OCI-LY7 (cell line): Measurements from ENCODE around the gene MOBP. TPM values are rescaled to one million over a fixed set of nuclear protein-coding genes. Genes with fewer than 3 reads are reported as not detected.
"Not testable (repeated sequence)": the region's sequence is repeated elsewhere in the genome, so short reads cannot be mapped to it uniquely, and the experiment has no call there.

Experiments used
- BruUV-seq: library from RNA; stranded (reverse); fragments of 400-500 nt; replicated peaks from 2 replicates; lab custom pipeline; 2021; lab: Mats Ljungman, UMichigan
- CTCF ChIA-PET: fragments of 300-600 bp; sonication (Branson Sonifier 250); formaldehyde crosslinking; loops from one replicate; lab custom pipeline; 2022; ENCODE audit warnings: antibody characterized with exemption; ENCODE audit not compliant: unreplicated experiment; lab: Charles Lee
- POLR2A ChIA-PET: fragments of 300-600 bp; sonication (Branson Sonifier 250); formaldehyde crosslinking; loops from one replicate; lab custom pipeline; 2022; ENCODE audit warnings: antibody characterized with exemption; lab: Charles Lee
- DNase-seq: peaks from one replicate; pipeline ENCODE4 v3.0.0-alpha.2; 2015; ENCODE audit warnings: low spot score
- H2AFZ ChIP-seq: fragments of 200-600 bp; sonication (generic), shearing (Covaris generic); 2 replicates; pipeline ENCODE4 v1.6.1; 2014; ENCODE audit warnings: mild to moderate bottlenecking, antibody characterized with exemption, low read length, moderate library complexity
- H3K27ac ChIP-seq: fragments of 200-600 bp; sonication (generic); 2 replicates; pipeline ENCODE4 v1.5.1; 2014; ENCODE audit warnings: mixed run types, low read depth, mild to moderate bottlenecking, moderate library complexity, low read length, inconsistent platforms; ENCODE audit not compliant: poor library complexity, severe bottlenecking
- H3K36me3 ChIP-seq: fragments of 200-600 bp; sonication (generic); 2 replicates; pipeline ENCODE4 v1.6.1; 2014; ENCODE audit warnings: mild to moderate bottlenecking, antibody characterized with exemption, low read length, moderate library complexity, mixed read lengths; ENCODE audit not compliant: insufficient read depth
- H3K4me1 ChIP-seq: fragments of 200-600 bp; sonication (generic); 2 replicates; pipeline ENCODE4 v1.5.1; 2014; ENCODE audit warnings: mild to moderate bottlenecking, low read length; ENCODE audit not compliant: insufficient read depth, poor library complexity, severe bottlenecking
- H3K4me2 ChIP-seq: fragments of 200-600 bp; sonication (generic); 2 replicates; pipeline ENCODE4 v1.6.1; 2014; ENCODE audit warnings: mild to moderate bottlenecking, low read length
- H3K4me3 ChIP-seq: fragments of 200-600 bp; sonication (generic); 2 replicates; pipeline ENCODE4 v1.5.1; 2014; ENCODE audit warnings: mild to moderate bottlenecking, low read depth, low read length; ENCODE audit not compliant: poor library complexity, severe bottlenecking
- H3K79me2 ChIP-seq: fragments of 200-600 bp; sonication (generic); 2 replicates; pipeline ENCODE4 v1.6.1; 2016; ENCODE audit warnings: low read depth, mild to moderate bottlenecking, low read length, moderate library complexity, mixed read lengths; ENCODE audit not compliant: insufficient read depth
- H3K9me2 ChIP-seq: fragments of 200-600 bp; sonication (generic); 2 replicates; pipeline ENCODE4 v1.6.1; 2016; ENCODE audit warnings: mild to moderate bottlenecking, low read length, mixed read lengths; ENCODE audit not compliant: insufficient read depth
- H3K9me3 ChIP-seq: fragments of 200-600 bp; sonication (generic); 2 replicates; pipeline ENCODE4 v1.6.1; 2014; ENCODE audit warnings: mild to moderate bottlenecking, mixed run types, low read length, mixed read lengths
- H4K20me1 ChIP-seq: fragments of 200-600 bp; sonication (generic); 2 replicates; pipeline ENCODE4 v1.6.1; 2014; ENCODE audit warnings: mild to moderate bottlenecking, antibody characterized with exemption, low read length, moderate library complexity, mixed read lengths; ENCODE audit not compliant: insufficient read depth
- EZH2phosphoT487 ChIP-seq: fragments of 200-600 bp; sonication (generic); IDR thresholded peaks from 2 replicates; pipeline ENCODE4 v1.6.1; 2018; ENCODE audit warnings: low read depth, borderline replicate concordance, mild to moderate bottlenecking, mixed run types, antibody characterized with exemption, low read length, moderate library complexity, mixed read lengths
- intact Hi-C: fragments of 100-400 bp; cut with micrococcal nuclease; formaldehyde crosslinking; loops from one replicate; pipeline ENCODE4 v1.10.0; 2022; ENCODE audit not compliant: unreplicated experiment
- total RNA-seq, 2 experiments: library from RNA; depleted of rRNA in 1 of 2; stranded (reverse); fragments of >200 nt in 1 of 2; shearing (Covaris generic) in 1 of 2; gene quantifications; 2 replicates each; pipeline ENCODE4 v1.2.3, GENCODE V29; 2014 to 2022
- TF ChIP-seq, protein P1 (sequence below): fragments of 200-600 bp; sonication (generic); conservative IDR thresholded peaks from 2 replicates; pipeline ENCODE4 v1.5.1; 2014; ENCODE audit warnings: mild to moderate bottlenecking, antibody characterized with exemption, low read length, moderate library complexity, mixed read lengths

MOBP gene
- total RNA-seq, 2 experiments from 2014 or later = not detected

DNA sequence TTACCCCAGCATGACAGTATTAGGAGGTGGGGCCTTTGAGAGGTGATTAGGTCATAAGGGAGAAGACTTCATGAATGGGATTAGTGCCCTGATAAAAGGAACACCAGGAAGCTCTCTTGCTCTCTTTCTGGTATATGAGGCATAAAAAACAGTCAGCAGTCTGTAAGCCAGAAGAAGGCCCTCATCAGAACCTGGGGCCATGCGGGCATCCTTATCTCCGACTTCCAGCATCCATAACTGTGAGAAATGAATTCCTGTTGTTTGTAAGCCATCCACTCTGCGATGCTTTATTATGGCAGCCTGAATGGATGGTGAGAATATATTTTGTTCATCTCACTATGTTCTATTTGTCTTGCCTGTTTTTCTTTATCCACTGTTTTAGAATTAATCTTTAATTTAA is 17.7 kb upstream of the MOBP start:
- no peak overlapping the region for H3K27ac ChIP-seq
- H3K36me3 ChIP-seq = no peaks in the 10 kb centered on the region
- no peak overlapping the region for H3K4me3 ChIP-seq
- TF ChIP-seq, protein P1, sequence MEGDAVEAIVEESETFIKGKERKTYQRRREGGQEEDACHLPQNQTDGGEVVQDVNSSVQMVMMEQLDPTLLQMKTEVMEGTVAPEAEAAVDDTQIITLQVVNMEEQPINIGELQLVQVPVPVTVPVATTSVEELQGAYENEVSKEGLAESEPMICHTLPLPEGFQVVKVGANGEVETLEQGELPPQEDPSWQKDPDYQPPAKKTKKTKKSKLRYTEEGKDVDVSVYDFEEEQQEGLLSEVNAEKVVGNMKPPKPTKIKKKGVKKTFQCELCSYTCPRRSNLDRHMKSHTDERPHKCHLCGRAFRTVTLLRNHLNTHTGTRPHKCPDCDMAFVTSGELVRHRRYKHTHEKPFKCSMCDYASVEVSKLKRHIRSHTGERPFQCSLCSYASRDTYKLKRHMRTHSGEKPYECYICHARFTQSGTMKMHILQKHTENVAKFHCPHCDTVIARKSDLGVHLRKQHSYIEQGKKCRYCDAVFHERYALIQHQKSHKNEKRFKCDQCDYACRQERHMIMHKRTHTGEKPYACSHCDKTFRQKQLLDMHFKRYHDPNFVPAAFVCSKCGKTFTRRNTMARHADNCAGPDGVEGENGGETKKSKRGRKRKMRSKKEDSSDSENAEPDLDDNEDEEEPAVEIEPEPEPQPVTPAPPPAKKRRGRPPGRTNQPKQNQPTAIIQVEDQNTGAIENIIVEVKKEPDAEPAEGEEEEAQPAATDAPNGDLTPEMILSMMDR = no peak
- no peak for TF ChIP-seq EZH2phosphoT487
- no peaks in the 10 kb centered on the region for H3K79me2 ChIP-seq
- no peak overlapping the region for H2AFZ ChIP-seq
- no peaks in the 10 kb centered on the region for H3K4me1 ChIP-seq
- CTCF ChIA-PET = no interaction called here
- H4K20me1 ChIP-seq = no peaks in the 10 kb centered on the region
- intact Hi-C loops = no loop called here
- H3K4me2 ChIP-seq = no peak overlapping the region
- POLR2A ChIA-PET = no interaction called here
- no TSS peak for BruUV-seq
- no peaks in the 10 kb centered on the region for H3K9me2 ChIP-seq
- no peak for DNase-seq
- no peaks in the 10 kb centered on the region for H3K9me3 ChIP-seq

DNA sequence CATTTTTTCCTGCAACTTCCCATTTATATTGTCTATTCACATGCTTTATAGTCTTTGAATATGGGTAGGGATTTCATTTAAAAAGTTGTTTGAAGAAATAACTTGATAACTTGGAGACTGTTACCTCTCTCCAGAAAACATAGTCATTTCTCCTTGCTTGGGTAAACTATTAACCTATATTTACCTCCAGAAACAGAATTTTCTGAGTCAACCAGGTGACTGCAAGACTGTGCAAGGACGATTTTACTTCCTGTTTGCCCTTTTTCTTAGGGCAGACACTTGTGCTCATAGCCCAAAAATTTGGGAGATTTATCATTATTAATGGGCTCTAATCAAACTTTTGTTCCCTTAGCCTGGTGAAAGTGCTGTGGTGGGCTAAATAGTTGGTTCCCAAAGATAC is 14.3 kb upstream of the MOBP start:
- DNase-seq = no peak
- Histone ChIP-seq H3K36me3 (no peaks in the 10 kb centered on the region), H3K4me1 (no peaks in the 10 kb centered on the region), H3K79me2 (no peaks in the 10 kb centered on the region), H2AFZ (no peak overlapping the region), H3K9me3 (no peaks in the 10 kb centered on the region), H3K4me3 (no peak overlapping the region), H4K20me1 (no peaks in the 10 kb centered on the region), H3K27ac (no peak overlapping the region), H3K9me2 (no peaks in the 10 kb centered on the region), H3K4me2 (no peak overlapping the region)
- TF ChIP-seq, protein P1 = no peak
- TF ChIP-seq EZH2phosphoT487 = no peak
- intact Hi-C loops = no loop called here
- no TSS peak for BruUV-seq
- ChIA-PET POLR2A (interaction anchor here (0.7 to 1.0 kb wide), 2 partner anchors 9 to 12 kb away, joined by 3 to 4 read pairs; no protein-coding TSS in a partner anchor), CTCF (no interaction called here)

GRCh38 chr3:39453872-39454271 is 13.6 kb upstream of the MOBP start:
- POLR2A ChIA-PET, CTCF ChIA-PET, DNase-seq, H3K36me3 ChIP-seq, H4K20me1 ChIP-seq, H3K4me2 ChIP-seq, H3K79me2 ChIP-seq, intact Hi-C loops, H3K9me2 ChIP-seq, H3K9me3 ChIP-seq, BruUV-seq, H3K4me1 ChIP-seq, H3K4me3 ChIP-seq, H3K27ac ChIP-seq, H2AFZ ChIP-seq: not testable (repeated sequence)
